GM18868 (cell line): ENCODE data around the gene JOSD2.

Experiments
- ATAC-seq: cut with Tn5 transposase; IDR thresholded peaks from one replicate; pipeline ENCODE4 v1.9.1; 2021; ENCODE audit warnings: mild to moderate bottlenecking, moderate library complexity; ENCODE audit not compliant: unreplicated experiment

The JOSD2 gene

DNA sequence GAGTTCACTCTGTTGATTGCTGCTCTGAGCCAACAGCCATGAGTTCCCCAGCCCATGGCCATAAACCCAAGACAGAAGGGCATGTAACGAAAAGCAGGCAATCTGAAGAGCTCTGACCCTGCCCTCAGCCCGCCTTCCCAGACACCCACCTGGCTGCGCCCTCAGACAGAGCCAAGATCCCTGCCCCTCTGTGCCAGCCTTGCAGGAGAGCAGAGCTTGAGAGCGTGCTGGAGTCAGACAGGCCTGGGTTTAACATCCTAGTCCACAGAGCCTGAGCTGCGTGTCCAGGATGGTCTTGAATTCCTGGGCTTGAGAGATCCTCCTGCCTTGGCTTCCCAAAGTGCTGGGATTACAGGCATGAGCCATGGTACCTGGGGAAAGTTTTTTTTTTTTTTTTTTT is 53.7 kb downstream of the JOSD2 start:
- ATAC-seq, result no peak
